GM12878 (cell line): ENCODE data around the gene INO80. TPM values are rescaled to one million over a fixed set of nuclear protein-coding genes. Genes with fewer than 3 reads are reported as not detected.

Experiments
- ATAC-seq: fragments of 200-7000 bp; cut with Tn5 transposase; 3 replicates; pipeline ENCODE4 v1.9.1; 2020; ENCODE audit warnings: mild to moderate bottlenecking, moderate library complexity
- BruUV-seq: library from RNA; stranded (reverse); fragments of 400-500 nt; replicated peaks from 2 replicates; lab custom pipeline; 2021; lab: Mats Ljungman, UMichigan
- CTCF ChIA-PET: fragments of 300-600 bp; sonication (Branson Sonifier 250); formaldehyde crosslinking; extraction: SDS; loops from one replicate; lab custom pipeline; 2021; ENCODE audit warnings: inconsistent platforms; lab: Yijun Ruan, JAX
- POLR2A ChIA-PET: fragments of 350-600 bp; formaldehyde crosslinking; extraction: SDS; loops from one replicate; lab custom pipeline; 2021; ENCODE audit warnings: inconsistent platforms; lab: Charles Lee
- RAD21 ChIA-PET: fragments of 300-600 bp; sonication (Branson Sonifier 250); formaldehyde crosslinking; loops from one replicate; lab custom pipeline; 2023; ENCODE audit warnings: antibody characterized with exemption; ENCODE audit not compliant: unreplicated experiment; lab: Charles Lee
- SMC1A ChIA-PET: fragments of 300-600 bp; sonication (Branson Sonifier 250); formaldehyde crosslinking; loops from one replicate; lab custom pipeline; 2023; ENCODE audit not compliant: unreplicated experiment, uncharacterized antibody; lab: Charles Lee
- DNase-seq: peaks from one replicate; pipeline ENCODE4 v3.0.0-alpha.2; 2011; ENCODE audit warnings: low read depth, low spot score
- FAIRE-seq: peaks from 3 replicates; lab custom pipeline; 2011; peaks lifted over from hg19 to GRCh38; lab: Jason Lieb, UNC
- H2AFZ ChIP-seq: 2 replicates; pipeline ENCODE4 v1.6.0; 2011; ENCODE audit warnings: low read depth, low read length, control low read depth; ENCODE audit not compliant: control insufficient read depth
- H3K27ac ChIP-seq: 2 replicates; pipeline ENCODE4 v1.5.1; 2011; ENCODE audit warnings: control low read depth; ENCODE audit not compliant: control insufficient read depth, insufficient read depth
- H3K27me3 ChIP-seq, 2 experiments: replicated peaks in 1 of 2; 2 replicates each; pipeline versions ENCODE4 v1.6.0 to v1.6.1; 2011; ENCODE audit warnings: low read length in 1 of 2; ENCODE audit not compliant: control insufficient read depth in 2 of 2, insufficient read depth in 2 of 2
- H3K36me3 ChIP-seq, 2 experiments: 2 replicates each; pipeline ENCODE4 v1.5.1; 2011; ENCODE audit warnings: low read length in 1 of 2; ENCODE audit not compliant: control insufficient read depth in 2 of 2, insufficient read depth in 2 of 2
- H3K4me1 ChIP-seq: 2 replicates; pipeline ENCODE4 v1.6.1; 2011; ENCODE audit warnings: mild to moderate bottlenecking, low read length, moderate library complexity, mixed read lengths; ENCODE audit not compliant: control insufficient read depth, insufficient read depth
- H3K4me2 ChIP-seq: 2 replicates; pipeline ENCODE4 v1.6.0; 2011; ENCODE audit warnings: control low read depth; ENCODE audit not compliant: control insufficient read depth, insufficient read depth
- H3K4me3 ChIP-seq: fragments of 200-600 bp; sonication (generic); 2 replicates; pipeline ENCODE4 v1.5.1; 2016
- H3K79me2 ChIP-seq: 2 replicates; pipeline ENCODE4 v1.6.0; 2011; ENCODE audit warnings: low read length; ENCODE audit not compliant: control insufficient read depth, insufficient read depth
- H3K9ac ChIP-seq: 2 replicates; pipeline ENCODE4 v1.8.0; 2011; ENCODE audit warnings: low read length, control low read depth, mixed read lengths; ENCODE audit not compliant: control insufficient read depth, insufficient read depth
- H3K9me3 ChIP-seq: replicated peaks from 3 replicates; pipeline ENCODE4 v1.5.1; 2011; ENCODE audit warnings: mild to moderate bottlenecking, low read length; ENCODE audit not compliant: control insufficient read depth, insufficient read depth
- H4K20me1 ChIP-seq: 2 replicates; pipeline ENCODE4 v1.6.0; 2011; ENCODE audit not compliant: control insufficient read depth, insufficient read depth
- ATF7 ChIP-seq: fragments of 450-650 bp; IDR thresholded peaks from 2 replicates; pipeline ENCODE4 v1.6.1; 2016; ENCODE audit warnings: low read depth, mild to moderate bottlenecking
- CEBPB ChIP-seq, 2 experiments: fragments of 150-350 bp in 1 of 2; IDR thresholded peaks; 2 replicates each; pipeline ENCODE4 v1.6.1; 2012 to 2014; ENCODE audit warnings: low read depth in 2 of 2, low read length in 2 of 2, borderline replicate concordance in 1 of 2, inconsistent platforms in 1 of 2
- DPF2 ChIP-seq: fragments of 450-650 bp; IDR thresholded peaks from 2 replicates; pipeline ENCODE4 v1.6.1; 2017; ENCODE audit warnings: mild to moderate bottlenecking
- E2F4 ChIP-seq: IDR thresholded peaks from 2 replicates; pipeline ENCODE4 v1.6.1; 2012; ENCODE audit warnings: low read depth, low read length, improper control_type of control experiment
- FOS ChIP-seq: IDR thresholded peaks from 3 replicates; pipeline ENCODE4 v1.6.1; 2011; ENCODE audit warnings: borderline replicate concordance; ENCODE audit not compliant: insufficient read length; ENCODE audit errors: extremely low read depth
- GATAD2B ChIP-seq: fragments of 450-650 bp; conservative IDR thresholded peaks from 2 replicates; pipeline ENCODE4 v1.6.1; 2017; ENCODE audit warnings: low read depth, mild to moderate bottlenecking, moderate library complexity
- HCFC1 ChIP-seq: fragments of 150-350 bp; IDR thresholded peaks from 2 replicates; pipeline ENCODE4 v1.6.1; 2014; ENCODE audit warnings: low read length
- IKZF1 ChIP-seq: fragments of 450-650 bp; conservative IDR thresholded peaks from 2 replicates; pipeline ENCODE4 v1.6.1; 2017; ENCODE audit warnings: antibody characterized with exemption, mild to moderate bottlenecking
- IRF3 ChIP-seq: fragments of 450-650 bp; IDR thresholded peaks from 2 replicates; pipeline ENCODE4 v1.6.1; 2014; ENCODE audit warnings: mild to moderate bottlenecking
- LARP7 ChIP-seq: fragments of 450-650 bp; IDR thresholded peaks from 2 replicates; pipeline ENCODE4 v1.6.1; 2017; ENCODE audit warnings: mild to moderate bottlenecking
- NFIC ChIP-seq: IDR thresholded peaks from 2 replicates; pipeline ENCODE4 v1.6.1; 2012; ENCODE audit warnings: low read depth, mild to moderate bottlenecking, inconsistent platforms, low read length, moderate library complexity
- NFYB ChIP-seq: IDR thresholded peaks from 2 replicates; pipeline ENCODE4 v1.6.1; 2011; ENCODE audit warnings: low read depth, mild to moderate bottlenecking, low read length, improper control_type of control experiment, moderate library complexity; ENCODE audit not compliant: insufficient read depth
- POLR2AphosphoS5 ChIP-seq: IDR thresholded peaks from 2 replicates; pipeline ENCODE4 v1.6.1; 2011; ENCODE audit warnings: mild to moderate bottlenecking, low read length, inconsistent platforms
- RFX5 ChIP-seq: IDR thresholded peaks from 2 replicates; pipeline ENCODE4 v1.6.1; 2011; ENCODE audit warnings: low read depth, low read length, improper control_type of control experiment
- RUNX3 ChIP-seq: IDR thresholded peaks from 2 replicates; pipeline ENCODE4 v1.6.1; 2012; ENCODE audit warnings: low read length, inconsistent platforms
- SIN3A ChIP-seq: IDR thresholded peaks from 2 replicates; pipeline ENCODE4 v1.6.1; 2012; ENCODE audit warnings: low read depth, low read length, improper control_type of control experiment
- SUZ12 ChIP-seq: fragments of 200-600 bp; sonication (generic); IDR thresholded peaks from one replicate; pipeline ENCODE4 v1.6.1; 2018; ENCODE audit warnings: antibody characterized with exemption, mild to moderate bottlenecking; ENCODE audit not compliant: unreplicated experiment
- TCF12 ChIP-seq: IDR thresholded peaks from 2 replicates; pipeline ENCODE4 v1.6.1; 2011; ENCODE audit warnings: low read depth, mild to moderate bottlenecking, low read length
- TCF3 ChIP-seq: IDR thresholded peaks from 2 replicates; pipeline ENCODE4 v1.6.1; 2012; ENCODE audit warnings: low read depth, mild to moderate bottlenecking, low read length, borderline replicate concordance; ENCODE audit not compliant: insufficient read depth
- TCF7 ChIP-seq: IDR thresholded peaks from 2 replicates; pipeline ENCODE4 v1.6.1; 2014; ENCODE audit warnings: antibody characterized with exemption, borderline replicate concordance
- YBX1 ChIP-seq: fragments of 450-650 bp; IDR thresholded peaks from 2 replicates; pipeline ENCODE4 v1.6.1; 2016; ENCODE audit warnings: antibody characterized with exemption
- ZNF274 ChIP-seq: IDR thresholded peaks from one replicate; pipeline ENCODE4 v1.8.0; 2011; ENCODE audit not compliant: insufficient read length, insufficient read depth
- ZNF384 ChIP-seq: IDR thresholded peaks from 2 replicates; pipeline ENCODE4 v1.6.1; 2012; ENCODE audit warnings: low read depth, mild to moderate bottlenecking, low read length, improper control_type of control experiment, borderline replicate concordance
- WGBS: methylation state at CpG from one replicate; pipeline ENCODE4 v1.1.6; 2016; ENCODE audit warnings: low lambda C conversion rate; ENCODE audit not compliant: insufficient replicate concordance, insufficient coverage; ENCODE audit errors: missing lambda C conversion rate; 5-methylcytosine and 5-hydroxymethylcytosine counted together
- in situ Hi-C: fragments of 300-500 bp; cut with MboI; formaldehyde crosslinking; loops from 9 replicates; pipeline ENCODE4 v1.14.3; 2018; ENCODE audit warnings: mixed read lengths
- intact Hi-C: fragments of 100-400 bp; cut with micrococcal nuclease; formaldehyde crosslinking; loops from one replicate; pipeline ENCODE4 v1.14.2; 2022; ENCODE audit not compliant: unreplicated experiment
- polyA plus RNA-seq, 11 experiments: library from polyadenylated mRNA; depleted of rRNA in 4 of 11; unstranded in 6 of 11; stranded (reverse) in 5 of 11; fragments of >200 nt; fragmentation: Nextera tagmentation in 4 of 11; fragmentation: Illumina TruSeq in 1 of 11; extraction: Ambion mirVana in 4 of 11; extraction: Trizol in 1 of 11; gene quantifications; 1 replicate in 1 of 11; 2 replicates in 10 of 11; pipeline versions ENCODE4 v1.2.1 to v1.2.3, GENCODE V29; 2011 to 2016; ENCODE audit warnings: inconsistent platforms in 2 of 11, missing spikeins in 2 of 11, low read depth in 1 of 11
- total RNA-seq, 4 experiments: library from RNA; depleted of rRNA in 3 of 4; stranded (reverse); fragments of >200 nt in 3 of 4; fragmentation: Illumina TruSeq in 1 of 4; extraction: Trizol in 1 of 4; gene quantifications; 2 replicates each; pipeline versions ENCODE4 v1.2.1 to v1.2.3, GENCODE V29; 2013 to 2021

The INO80 gene
- total and polyA plus RNA-seq, 10 of the 15 experiments (the other 5 are each of a cell fraction or from before 2014, with no cell fraction given) = 4.5 to 25.0 (median 14.2) TPM

- peak within 1 kb of the TSS; percentile 85 for H2AFZ ChIP-seq
- FAIRE-seq (peak; percentile 93), ATAC-seq (peak; percentile 98), DNase-seq (peak; percentile 81)
- H3K9ac ChIP-seq = peak within 1 kb of the TSS; percentile 72
- SMC1A ChIA-PET = no interaction called here
- no peaks in the 10 kb centered on the region for H3K36me3 ChIP-seq
- H3K4me1 ChIP-seq = peaks cover 7% of the 10 kb centered on the region
- H3K4me2 ChIP-seq = peak within 1 kb of the TSS; percentile 98
- POLR2A ChIA-PET = interaction anchor here (0.5 to 3.0 kb wide), 3 partner anchors 12 to 210 kb away, joined by 3 to 20 read pairs (median 7); no protein-coding TSS in a partner anchor
- no peaks in the 10 kb centered on the region for H4K20me1 ChIP-seq
- no peaks in the 10 kb centered on the region for H3K79me2 ChIP-seq
- intact Hi-C loops (no loop called here), in situ Hi-C loops (no loop called here)
- BruUV-seq = no TSS peak
- no peaks in the 10 kb centered on the region for H3K27me3 ChIP-seq
- H3K9me3 ChIP-seq = no peaks in the 10 kb centered on the region
- WGBS = 1% methylated on average over 57 of the region's 72 CpGs
- peak within 1 kb of the TSS; percentile 73 for H3K4me3 ChIP-seq
- CTCF ChIA-PET = interaction anchor here (1.2 to 4.3 kb wide), 4 partner anchors 11 to 231 kb away, joined by 3 to 37 read pairs (median 6); no protein-coding TSS in a partner anchor
- peak within 1 kb of the TSS; percentile 66 for H3K27ac ChIP-seq
- RAD21 ChIA-PET = interaction anchor here (0.6 to 1.4 kb wide), 4 partner anchors 13 to 440 kb away, joined by 3 to 5 read pairs (median 3); no protein-coding TSS in a partner anchor
- TF ChIP-seq RFX5 (peak; percentile 85), FOS (peak; percentile 6), ZNF274 (no peak), HCFC1 (no peak), GATAD2B (peak; percentile 66), E2F4 (peak; percentile 74), POLR2AphosphoS5 (peak; percentile 44; the same call in 1 of the 2 replicates), DPF2 (0 out of 2 replicates have a peak, but pooled peaks have one; percentile 33), SUZ12 (no peak), TCF12 (peak; percentile 29; the same call in 1 of the 2 replicates), ZNF384 (no peak), IRF3 (0 out of 2 replicates have a peak, but pooled peaks have one; percentile 36), TCF3 (peak; percentile 44; the same call in 1 of the 2 replicates), RUNX3 (peak; percentile 53), LARP7 (0 out of 2 replicates have a peak, but pooled peaks have one; percentile 32), NFIC (no peak), NFYB (peak; percentile 83), SIN3A (0 out of 2 replicates have a peak, but pooled peaks have one; percentile 31), YBX1 (no peak), CEBPB (IDR thresholded peaks at IDR 0.05; ENCODE audit: borderline replicate concordance in 1 of 2, low read depth in 2 of 2, low read length in 2 of 2) (peak in 1 of 2 experiments; percentile 96; a peak in 2 of 4 replicates), IKZF1 (peak; percentile 40; the same call in 1 of the 2 replicates), TCF7 (no peak), ATF7 (no peak)
These were observed 163.0 kb downstream of the INO80 start, which contains the start of gene CHAC1 for GRCh38 chr15:40952901-40953712. CHAC1 (plus strand) TSS chr15:40953471; CDS start chr15:40953584, 113 bp downstream.
